Kidney (tissue), 14 donors: ENCODE measurements around the gene TNIP1. TPM values are rescaled to one million over a fixed set of nuclear protein-coding genes. Genes with fewer than 3 reads are reported as not detected.

Experiments used
- DNase-seq, 5 donors: peaks; one replicate each; pipeline ENCODE4 v3.0.0-alpha.2; 2013 to 2020
- FAIRE-seq: peaks from 2 replicates; lab custom pipeline; 2012; peaks lifted over from hg19 to GRCh38; lab: Jason Lieb, UNC
- H3K27ac ChIP-seq, 2 donors: one replicate each; pipeline ENCODE4 v1.7.0; 2013; ENCODE audit warnings: low read depth in 2 of 2, low read length in 2 of 2, inconsistent platforms in 1 of 2
- H3K27me3 ChIP-seq: one replicate; pipeline ENCODE4 v1.7.1; 2013; ENCODE audit warnings: low read length, inconsistent platforms; ENCODE audit not compliant: control insufficient read depth, insufficient read depth
- H3K36me3 ChIP-seq, 3 donors: one replicate each; pipeline versions ENCODE4 v1.7.0 to v1.7.1; 2013; ENCODE audit warnings: low read length in 3 of 3, control low read depth in 1 of 3, inconsistent platforms in 1 of 3; ENCODE audit not compliant: insufficient read depth in 3 of 3, control insufficient read depth in 2 of 3
- H3K4me1 ChIP-seq, 3 donors: one replicate each; pipeline versions ENCODE4 v1.7.0 to v1.7.1; 2013; ENCODE audit warnings: low read length in 3 of 3, inconsistent platforms in 1 of 3, low read depth in 1 of 3; ENCODE audit not compliant: control insufficient read depth in 2 of 3, insufficient read depth in 2 of 3
- H3K4me3 ChIP-seq, 3 donors: one replicate each; pipeline versions ENCODE4 v1.7.0 to v1.8.1; 2013; ENCODE audit warnings: low read length in 3 of 3, control low read depth in 1 of 3, inconsistent platforms in 1 of 3
- H3K9ac ChIP-seq, 3 donors: one replicate each; pipeline versions ENCODE4 v1.7.0 to v1.7.1; 2013; ENCODE audit warnings: low read length in 3 of 3, control low read depth in 1 of 3, inconsistent platforms in 1 of 3
- H3K9me3 ChIP-seq, 3 donors: one replicate each; pipeline versions ENCODE4 v1.7.0 to v1.7.1; 2013; ENCODE audit warnings: low read length in 3 of 3, control low read depth in 1 of 3, inconsistent platforms in 1 of 3; ENCODE audit not compliant: control insufficient read depth in 2 of 3, insufficient read depth in 1 of 3
- intact Hi-C: fragments of 100-400 bp; cut with DNase I; formaldehyde crosslinking; loops from one replicate; pipeline ENCODE4 v1.11.1; 2022
- polyA plus RNA-seq: library from polyadenylated mRNA; stranded (reverse); fragments of 350-450 nt; fragmentation: Illumina TruSeq; extraction: RNeasy Lipid Tissue Mini Kit (QIAGEN cat#74804); gene quantifications from one replicate; pipeline ENCODE4 v1.2.3, GENCODE V29; 2014; ENCODE audit warnings: low read depth, low replicate concordance; ENCODE audit not compliant: insufficient read depth
- total RNA-seq: library from RNA; stranded (reverse); fragmentation: NEBNext Ultra II Directional; extraction: Animal tissue kit (Norgen Biotek cat#: 25700); gene quantifications from one replicate; pipeline ENCODE4 v1.2.1, GENCODE V29; 2021
- TF ChIP-seq, protein P1 (sequence below): IDR thresholded peaks from 3 replicates; pipeline ENCODE4 v1.5.1; 2012; ENCODE audit warnings: mild to moderate bottlenecking, moderate library complexity, borderline replicate concordance; ENCODE audit not compliant: insufficient read depth; ENCODE audit errors: extremely low read depth
- donor health status: control.
- donor health status: control.
- donor health status: control.
- donor health status: control.
- donor health status: control.
- donor health status: DM: yes; HTN: yes; CAD: no.
- donor health status: Normal renal cell carcinoma (clear cell type).

Gene TNIP1
- total and polyA plus RNA-seq, 2 donors from 2014 or later: 109 to 132 TPM

DNA sequence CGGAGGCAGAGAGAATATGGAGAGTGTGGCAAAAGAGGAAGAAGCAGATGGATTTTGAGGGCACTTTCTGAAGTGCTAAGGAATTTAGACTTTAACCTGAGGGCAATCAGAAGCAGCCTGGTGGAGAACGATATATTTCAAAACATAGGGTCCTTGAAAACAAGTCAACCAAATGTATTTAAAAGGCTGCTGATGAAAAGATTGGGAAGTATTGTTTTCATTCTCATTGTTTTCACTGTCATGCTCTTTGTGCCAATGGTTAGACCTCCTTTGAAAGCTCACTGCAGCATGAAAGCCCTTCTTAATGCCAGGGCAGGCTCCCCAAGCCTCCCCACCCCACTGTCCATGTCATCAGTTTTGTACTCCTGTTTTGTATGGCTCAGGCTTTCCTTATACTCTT is 62.9 kb downstream of the TNIP1 start:
- H3K4me3 ChIP-seq: peak overlapping the region in 2 of 3 donors; percentile 37 to 92
- FAIRE-seq (no peak), DNase-seq (no peak)
- peaks cover 0 to 15% (median 14%) of the 10 kb centered on the region in 3 donors for H3K36me3 ChIP-seq
- TF ChIP-seq, protein P1, sequence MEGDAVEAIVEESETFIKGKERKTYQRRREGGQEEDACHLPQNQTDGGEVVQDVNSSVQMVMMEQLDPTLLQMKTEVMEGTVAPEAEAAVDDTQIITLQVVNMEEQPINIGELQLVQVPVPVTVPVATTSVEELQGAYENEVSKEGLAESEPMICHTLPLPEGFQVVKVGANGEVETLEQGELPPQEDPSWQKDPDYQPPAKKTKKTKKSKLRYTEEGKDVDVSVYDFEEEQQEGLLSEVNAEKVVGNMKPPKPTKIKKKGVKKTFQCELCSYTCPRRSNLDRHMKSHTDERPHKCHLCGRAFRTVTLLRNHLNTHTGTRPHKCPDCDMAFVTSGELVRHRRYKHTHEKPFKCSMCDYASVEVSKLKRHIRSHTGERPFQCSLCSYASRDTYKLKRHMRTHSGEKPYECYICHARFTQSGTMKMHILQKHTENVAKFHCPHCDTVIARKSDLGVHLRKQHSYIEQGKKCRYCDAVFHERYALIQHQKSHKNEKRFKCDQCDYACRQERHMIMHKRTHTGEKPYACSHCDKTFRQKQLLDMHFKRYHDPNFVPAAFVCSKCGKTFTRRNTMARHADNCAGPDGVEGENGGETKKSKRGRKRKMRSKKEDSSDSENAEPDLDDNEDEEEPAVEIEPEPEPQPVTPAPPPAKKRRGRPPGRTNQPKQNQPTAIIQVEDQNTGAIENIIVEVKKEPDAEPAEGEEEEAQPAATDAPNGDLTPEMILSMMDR: no peak
- peaks cover 0 to 49% (median 17%) of the 10 kb centered on the region in 3 donors for H3K4me1 ChIP-seq
- peak overlapping the region; percentile 75 to 98 for H3K27ac ChIP-seq
- intact Hi-C loops: no loop called here
- H3K9me3 ChIP-seq: no peaks in the 10 kb centered on the region
- peak overlapping the region in 1 of 3 donors; percentile 8 for H3K9ac ChIP-seq
- no peaks in the 10 kb centered on the region for H3K27me3 ChIP-seq

DNA sequence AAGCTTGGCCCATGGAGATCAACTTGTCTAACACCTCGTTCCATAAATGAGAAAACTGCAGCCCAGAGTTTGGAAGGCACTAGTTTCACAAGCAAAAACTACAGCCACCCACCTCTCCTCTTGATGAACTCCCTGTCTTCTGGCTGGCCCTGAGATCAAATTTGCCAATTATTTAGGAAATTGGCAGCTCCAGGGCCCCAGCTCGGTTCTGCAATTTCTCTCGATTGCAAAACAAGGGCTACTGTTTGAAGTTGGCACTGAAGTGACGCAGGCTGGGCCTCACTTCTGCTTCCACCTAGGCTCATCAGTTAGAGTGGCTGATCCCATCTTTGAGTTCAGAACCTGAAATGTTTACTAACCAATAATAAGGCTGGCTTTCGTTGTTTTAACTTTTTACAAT is 64.1 kb downstream of the TNIP1 start:
- Histone ChIP-seq H3K4me1 (peaks cover 0 to 45% (median 12%) of the 10 kb centered on the region in 3 donors), H3K9me3 (no peaks in the 10 kb centered on the region)
- DNase-seq: no peak

DNA sequence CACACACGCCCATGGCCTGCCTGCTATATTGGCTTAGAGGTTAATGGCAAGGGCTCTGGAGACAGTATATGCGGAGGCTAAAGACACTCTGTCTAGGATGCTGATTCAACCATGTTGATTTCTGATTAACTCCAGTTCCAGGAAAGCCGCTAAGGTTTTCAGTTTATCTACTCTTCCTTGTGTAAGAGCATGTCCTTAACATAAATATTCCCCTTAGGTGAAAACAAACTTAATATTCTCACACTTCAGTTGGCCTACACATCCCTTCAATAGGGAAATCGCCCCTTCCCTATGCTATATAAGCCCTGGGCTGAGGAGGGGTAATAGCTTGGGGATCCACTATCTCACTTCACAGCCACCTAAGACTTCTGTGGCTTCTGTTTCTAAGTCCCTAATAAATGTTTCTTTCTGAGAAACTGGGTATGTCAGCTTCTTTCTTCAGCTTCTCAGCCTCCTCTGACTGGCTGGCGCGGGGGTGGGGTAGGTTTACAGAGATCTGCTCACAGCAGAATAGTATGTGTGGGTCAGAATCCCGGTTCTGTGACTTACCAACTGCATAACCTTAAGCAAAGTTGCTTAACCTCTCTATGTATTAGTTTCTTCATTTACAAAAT is 64.8 kb downstream of the TNIP1 start:
- Histone ChIP-seq H3K4me1 (peaks cover 0 to 45% (median 11%) of the 10 kb centered on the region in 3 donors), H3K4me3 (peak overlapping the region in 1 of 3 donors; percentile 12), H3K27me3 (no peaks in the 10 kb centered on the region), H3K27ac (peak overlapping the region; percentile 74 to 98), H3K9me3 (no peaks in the 10 kb centered on the region), H3K9ac (peak overlapping the region in 1 of 3 donors; percentile 16), H3K36me3 (peaks cover 0 to 2% (median 0%) of the 10 kb centered on the region in 3 donors)
- DNase-seq (no peak), FAIRE-seq (no peak)
- intact Hi-C loops: no loop called here
- TF ChIP-seq, protein P1: no peak

More for the DNA sequence above, 64.1 kb downstream of the TNIP1 start:
- Histone ChIP-seq H3K27ac (peak overlapping the region; percentile 74 to 98), H3K9ac (no peak overlapping the region), H3K4me3 (peak overlapping the region in 1 of 3 donors; percentile 92), H3K36me3 (peaks cover 0 to 6% (median 2%) of the 10 kb centered on the region in 3 donors), H3K27me3 (no peaks in the 10 kb centered on the region)
- intact Hi-C loops: no loop called here
- no peak for FAIRE-seq
- TF ChIP-seq, protein P1: no peak
